NCI-H1930 (cell line): ENCODE measurements around the gene OPN1MW2.
"Not testable (repeated sequence)": the region's sequence is repeated elsewhere in the genome, so short reads cannot be mapped to it uniquely, and the experiment has no call there.

ENCODE experiments used
- DNase-seq, 2 experiments: peaks; one replicate each; lab custom pipeline; 2025; lab: John Stamatoyannopoulos, UW

Gene OPN1MW2

DNA sequence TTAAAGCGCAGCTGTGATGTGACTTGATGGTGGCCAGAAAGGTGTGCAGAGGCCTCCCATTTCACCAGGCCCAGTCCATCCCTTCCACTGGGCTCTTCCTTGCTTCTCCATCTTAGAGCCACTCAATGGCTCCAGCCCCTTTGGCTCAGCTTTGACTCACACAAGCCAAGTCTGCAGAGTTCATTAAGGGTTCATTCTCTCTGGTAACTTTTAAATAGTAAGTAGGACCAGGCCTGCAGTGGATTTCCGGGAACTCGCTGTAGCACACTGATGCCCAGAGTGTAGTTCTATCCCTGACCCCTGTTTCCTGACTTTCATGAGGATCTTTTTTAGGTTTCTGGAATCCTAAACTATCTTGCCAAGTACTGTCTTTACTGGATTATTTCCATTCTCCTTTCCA lies 49.7 kb downstream of the OPN1MW2 start:
- DNase-seq = not testable (repeated sequence)
